SK-N-MC (cell line): ENCODE results near the gene SYNGR1.

Experiments used
- EZH2 ChIP-seq: fragments of 200-600 bp; sonication (generic); IDR thresholded peaks from one replicate; pipeline ENCODE4 v1.6.1; 2017; ENCODE audit warnings: antibody characterized with exemption
- FOXP2 ChIP-seq: optimal IDR thresholded peaks from 2 replicates; pipeline ENCODE3; 2011; ENCODE audit warnings: mild to moderate bottlenecking, moderate library complexity; ENCODE audit not compliant: insufficient read depth; ENCODE audit errors: extremely low read length, control extremely low read depth
- POLR2AphosphoS5 ChIP-seq: IDR thresholded peaks from 2 replicates; pipeline ENCODE4 v1.6.1; 2012; ENCODE audit warnings: mild to moderate bottlenecking, low read depth, low read length, borderline replicate concordance

GRCh38 chr22:39349506-39349966 lies 255 bp upstream of the SYNGR1 start:
- TF ChIP-seq EZH2 (no peak), POLR2AphosphoS5 (no peak), FOXP2 (no peak)
